ENCODE measurements around the gene MBP. TPM values are rescaled to one million over a fixed set of nuclear protein-coding genes. Genes with fewer than 3 reads are reported as not detected.

The MBP gene
- total RNA-seq, 1 donor from 2014 or later = 2.0 TPM

GRCh38 chr18:77053616-77054287, 78.8 kb downstream of the MBP start:
- peaks cover 52% of the 10 kb centered on the region for H3K4me1 Mint-ChIP-seq
- no peaks in the 10 kb centered on the region for H3K9me3 Mint-ChIP-seq
- H3K36me3 Mint-ChIP-seq (ENCODE audit: low read depth) = no peaks in the 10 kb centered on the region
- H3K4me3 Mint-ChIP-seq = no peak overlapping the region
- H3K27me3 Mint-ChIP-seq (ENCODE audit: low read depth) = peaks cover 5% of the 10 kb centered on the region
- H3K27ac Mint-ChIP-seq (ENCODE audit: unreplicated experiment) = no peak overlapping the region
- TF ChIP-seq CTCF (conservative IDR thresholded peaks at IDR 0.05) = no peak
- DNase-seq (ENCODE audit: low read depth, low spot score) = no peak

- Mint-ChIP-seq H3K27ac (ENCODE audit: unreplicated experiment) (no peak overlapping the region), H3K36me3 (ENCODE audit: low read depth) (no peaks in the 10 kb centered on the region), H3K9me3 (no peaks in the 10 kb centered on the region), H3K27me3 (ENCODE audit: low read depth) (peaks cover 5% of the 10 kb centered on the region), H3K4me1 (peaks cover 52% of the 10 kb centered on the region), H3K4me3 (no peak overlapping the region)
- no peak for TF ChIP-seq CTCF (conservative IDR thresholded peaks at IDR 0.05)
- DNase-seq (ENCODE audit: low read depth, low spot score) = no peak
Measured at GRCh38 chr18:77052983-77053309, 79.6 kb downstream of the MBP start.

GRCh38 chr18:77052297-77052982, 80.1 kb downstream of the MBP start:
- H3K27ac Mint-ChIP-seq (ENCODE audit: unreplicated experiment) = no peak overlapping the region
- H3K36me3 Mint-ChIP-seq (ENCODE audit: low read depth) = no peaks in the 10 kb centered on the region
- no peaks in the 10 kb centered on the region for H3K9me3 Mint-ChIP-seq
- peaks cover 52% of the 10 kb centered on the region for H3K4me1 Mint-ChIP-seq
- DNase-seq (ENCODE audit: low read depth, low spot score) = no peak
- TF ChIP-seq CTCF (conservative IDR thresholded peaks at IDR 0.05) = no peak
- peaks cover 5% of the 10 kb centered on the region for H3K27me3 Mint-ChIP-seq (ENCODE audit: low read depth)
- no peak overlapping the region for H3K4me3 Mint-ChIP-seq

GRCh38 chr18:77051581-77052296, 80.8 kb downstream of the MBP start:
- H3K27me3 Mint-ChIP-seq (ENCODE audit: low read depth) = peaks cover 2% of the 10 kb centered on the region
- no peaks in the 10 kb centered on the region for H3K9me3 Mint-ChIP-seq
- H3K36me3 Mint-ChIP-seq (ENCODE audit: low read depth) = no peaks in the 10 kb centered on the region
- no peak for DNase-seq (ENCODE audit: low read depth, low spot score)
- H3K4me1 Mint-ChIP-seq = peaks cover 45% of the 10 kb centered on the region
- no peak for TF ChIP-seq CTCF (conservative IDR thresholded peaks at IDR 0.05)
- no peak overlapping the region for H3K4me3 Mint-ChIP-seq
- peak overlapping the region; percentile 0 for H3K27ac Mint-ChIP-seq (ENCODE audit: unreplicated experiment)

GRCh38 chr18:77049938-77050337, 82.6 kb downstream of the MBP start:
- Mint-ChIP-seq H3K4me1 (peaks cover 29% of the 10 kb centered on the region), H3K9me3 (no peaks in the 10 kb centered on the region), H3K27ac (ENCODE audit: unreplicated experiment) (no peak overlapping the region), H3K27me3 (ENCODE audit: low read depth) (no peaks in the 10 kb centered on the region), H3K36me3 (ENCODE audit: low read depth) (no peaks in the 10 kb centered on the region), H3K4me3 (no peak overlapping the region)
- no peak for TF ChIP-seq CTCF (conservative IDR thresholded peaks at IDR 0.05)
- DNase-seq (ENCODE audit: low read depth, low spot score) = no peak
